ENCODE data around the gene SCRN2.

SCRN2 gene

DNA sequence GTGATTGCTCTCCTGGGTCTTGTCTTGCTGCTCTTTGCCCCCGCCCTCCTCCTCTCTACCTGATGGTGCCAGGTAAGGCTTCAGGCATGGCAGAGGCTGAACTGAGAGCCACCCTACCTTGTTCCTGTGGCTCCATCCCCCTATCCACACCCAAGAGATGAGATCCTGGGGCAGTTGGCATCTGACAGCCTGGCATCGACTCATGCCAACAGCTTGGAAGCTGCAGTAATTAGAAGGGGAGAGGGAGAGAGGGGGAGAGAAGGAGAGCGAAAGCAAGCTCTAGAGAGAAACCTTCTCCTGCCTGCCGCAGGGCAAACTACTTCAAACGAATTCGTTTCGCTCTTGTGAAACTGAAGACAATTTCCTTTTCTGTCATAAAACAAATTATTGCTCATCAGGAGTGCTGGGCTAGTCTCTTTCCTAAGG is 23.7 kb upstream of the SCRN2 start:
- no peak for DNase-seq (ENCODE audit: low spot score)
- Histone ChIP-seq H3K27ac (ENCODE audit: poor library complexity, severe bottlenecking) (peak overlapping the region; percentile 87), H3K4me1 (ENCODE audit: insufficient read depth, poor library complexity, severe bottlenecking) (peaks cover 26% of the 10 kb centered on the region), H3K36me3 (ENCODE audit: low read depth) (no peaks in the 10 kb centered on the region), H3K9me3 (ENCODE audit: severe bottlenecking) (no peaks in the 10 kb centered on the region), H3K4me3 (ENCODE audit: severe bottlenecking) (no peak overlapping the region), H3K27me3 (ENCODE audit: insufficient read depth, poor library complexity, severe bottlenecking) (no peaks in the 10 kb centered on the region)
- TF ChIP-seq, protein P1, sequence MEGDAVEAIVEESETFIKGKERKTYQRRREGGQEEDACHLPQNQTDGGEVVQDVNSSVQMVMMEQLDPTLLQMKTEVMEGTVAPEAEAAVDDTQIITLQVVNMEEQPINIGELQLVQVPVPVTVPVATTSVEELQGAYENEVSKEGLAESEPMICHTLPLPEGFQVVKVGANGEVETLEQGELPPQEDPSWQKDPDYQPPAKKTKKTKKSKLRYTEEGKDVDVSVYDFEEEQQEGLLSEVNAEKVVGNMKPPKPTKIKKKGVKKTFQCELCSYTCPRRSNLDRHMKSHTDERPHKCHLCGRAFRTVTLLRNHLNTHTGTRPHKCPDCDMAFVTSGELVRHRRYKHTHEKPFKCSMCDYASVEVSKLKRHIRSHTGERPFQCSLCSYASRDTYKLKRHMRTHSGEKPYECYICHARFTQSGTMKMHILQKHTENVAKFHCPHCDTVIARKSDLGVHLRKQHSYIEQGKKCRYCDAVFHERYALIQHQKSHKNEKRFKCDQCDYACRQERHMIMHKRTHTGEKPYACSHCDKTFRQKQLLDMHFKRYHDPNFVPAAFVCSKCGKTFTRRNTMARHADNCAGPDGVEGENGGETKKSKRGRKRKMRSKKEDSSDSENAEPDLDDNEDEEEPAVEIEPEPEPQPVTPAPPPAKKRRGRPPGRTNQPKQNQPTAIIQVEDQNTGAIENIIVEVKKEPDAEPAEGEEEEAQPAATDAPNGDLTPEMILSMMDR (IDR thresholded peaks at IDR 0.05; ENCODE audit: poor library complexity, severe bottlenecking): no peak
- ATAC-seq (ENCODE audit: low read depth): peak; percentile 71

DNA sequence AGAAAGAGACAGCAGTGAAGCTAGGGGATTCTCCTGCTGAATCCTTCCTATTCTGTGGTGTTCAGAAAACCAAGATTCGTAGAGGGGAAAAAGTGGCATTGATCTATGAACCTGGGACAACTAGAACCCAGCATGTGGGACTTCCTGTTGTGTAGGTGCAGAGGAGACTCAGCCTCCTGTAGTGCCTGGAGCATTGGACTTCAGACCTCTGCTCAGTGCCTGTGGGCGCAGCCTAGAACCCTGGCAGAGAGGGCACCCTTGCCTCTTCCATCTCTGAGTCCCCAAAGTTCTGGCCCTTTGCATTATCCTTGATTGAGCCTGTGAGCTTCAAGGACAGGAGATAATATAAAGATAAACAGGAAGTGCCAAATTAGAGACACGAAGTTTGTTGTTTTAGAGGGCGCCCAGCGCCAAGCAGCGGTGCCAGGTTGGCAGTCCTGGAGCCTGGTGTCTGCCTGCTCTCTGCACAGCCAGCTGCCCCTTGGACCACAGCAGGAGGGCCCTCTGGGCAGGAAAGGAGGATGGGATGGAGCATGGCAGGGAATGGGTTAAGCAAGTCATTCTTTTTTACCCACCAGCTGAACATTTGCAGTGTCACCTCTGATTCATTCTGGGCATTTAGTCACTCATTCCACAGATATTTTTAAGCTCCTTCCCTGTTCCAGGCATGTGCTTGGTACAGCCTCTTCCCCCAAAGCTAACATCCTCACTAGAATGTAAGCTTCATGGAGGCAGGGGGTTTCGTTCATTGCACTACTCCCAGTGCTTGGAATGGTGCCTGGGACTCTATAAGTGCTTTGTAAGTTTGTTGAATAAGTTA is 21.8 kb upstream of the SCRN2 start:
- no peak overlapping the region for H3K4me3 ChIP-seq (ENCODE audit: severe bottlenecking)
- peak overlapping the region; percentile 87 for H3K27ac ChIP-seq (ENCODE audit: poor library complexity, severe bottlenecking)
- no peaks in the 10 kb centered on the region for H3K36me3 ChIP-seq (ENCODE audit: low read depth)
- ATAC-seq (ENCODE audit: low read depth): peak; percentile 77
- no peaks in the 10 kb centered on the region for H3K9me3 ChIP-seq (ENCODE audit: severe bottlenecking)
- no peaks in the 10 kb centered on the region for H3K27me3 ChIP-seq (ENCODE audit: insufficient read depth, poor library complexity, severe bottlenecking)
- peaks cover 26% of the 10 kb centered on the region for H3K4me1 ChIP-seq (ENCODE audit: insufficient read depth, poor library complexity, severe bottlenecking)
- DNase-seq (ENCODE audit: low spot score): no peak
- TF ChIP-seq, protein P1 (IDR thresholded peaks at IDR 0.05; ENCODE audit: poor library complexity, severe bottlenecking): no peak

DNA sequence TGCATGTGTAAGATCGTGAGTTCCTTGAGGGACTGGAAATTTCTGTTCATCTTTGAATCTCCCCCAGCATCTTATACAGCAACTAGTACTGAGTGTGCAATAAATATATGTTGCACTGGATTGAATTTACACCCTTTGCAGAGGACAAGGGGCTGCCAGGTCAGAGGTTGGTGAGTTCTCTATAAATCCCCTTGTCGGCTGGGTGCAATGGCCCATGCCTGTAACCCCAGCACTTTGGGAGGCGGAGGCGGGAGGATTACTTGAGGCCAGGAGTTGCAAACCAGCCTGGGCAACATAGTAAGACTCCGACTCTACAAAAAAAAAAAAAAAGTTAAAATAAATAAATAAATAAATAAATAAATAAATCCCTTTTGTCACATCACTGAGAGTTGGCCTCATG is 19.3 kb upstream of the SCRN2 start:
- Histone ChIP-seq H3K4me3 (ENCODE audit: severe bottlenecking) (no peak overlapping the region), H3K27me3 (ENCODE audit: insufficient read depth, poor library complexity, severe bottlenecking) (no peaks in the 10 kb centered on the region), H3K4me1 (ENCODE audit: insufficient read depth, poor library complexity, severe bottlenecking) (peaks cover 25% of the 10 kb centered on the region), H3K36me3 (ENCODE audit: low read depth) (no peaks in the 10 kb centered on the region), H3K9me3 (ENCODE audit: severe bottlenecking) (no peaks in the 10 kb centered on the region), H3K27ac (ENCODE audit: poor library complexity, severe bottlenecking) (no peak overlapping the region)
- DNase-seq (ENCODE audit: low spot score): no peak
- no peak for ATAC-seq (ENCODE audit: low read depth)
- TF ChIP-seq, protein P1 (IDR thresholded peaks at IDR 0.05; ENCODE audit: poor library complexity, severe bottlenecking): no peak

DNA sequence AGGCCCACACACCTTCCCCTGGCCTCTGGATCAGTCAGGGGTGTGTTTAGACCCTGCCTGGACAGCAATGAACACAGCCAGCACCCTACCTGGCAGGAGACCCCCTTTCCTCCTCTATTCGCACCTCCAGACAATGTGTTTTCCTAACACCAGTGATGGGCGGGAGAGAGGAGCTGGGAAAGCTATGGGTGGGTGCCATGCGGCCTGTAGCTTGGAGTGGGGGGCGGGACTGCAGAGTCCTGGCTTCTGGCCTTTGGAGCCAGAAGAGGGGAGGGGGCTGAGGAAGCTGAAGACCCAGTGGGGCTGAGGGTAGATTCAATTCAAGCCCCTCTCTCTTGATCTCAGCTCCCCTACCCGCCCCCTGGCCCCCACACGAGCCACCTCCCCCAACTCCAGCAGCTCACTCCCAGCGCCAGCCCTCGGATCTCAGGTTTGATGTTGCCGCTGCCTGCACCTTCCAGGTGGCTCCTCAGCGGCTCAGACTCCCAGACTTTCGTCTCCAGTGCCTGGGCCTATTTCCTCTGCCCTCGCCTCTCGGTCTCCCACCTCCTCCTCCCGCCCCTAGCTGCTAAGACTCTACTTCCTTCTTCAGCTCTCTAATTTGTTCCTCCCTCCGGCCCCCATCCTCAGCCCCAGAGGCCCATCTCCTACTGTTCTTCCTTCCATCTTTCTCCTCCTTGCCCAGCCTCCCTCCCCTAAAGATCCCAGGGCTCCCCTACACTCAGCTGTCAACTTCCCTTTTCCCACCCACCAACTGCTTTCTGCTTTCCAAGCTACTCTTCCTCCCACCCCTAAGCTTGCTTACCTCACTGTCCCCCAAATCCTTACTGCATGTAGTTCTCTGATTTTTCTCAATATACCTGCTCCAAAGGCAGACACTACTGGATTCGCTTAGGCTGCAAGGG is 16.7 kb upstream of the SCRN2 start:
- H3K4me3 ChIP-seq (ENCODE audit: severe bottlenecking): no peak overlapping the region
- H3K27ac ChIP-seq (ENCODE audit: poor library complexity, severe bottlenecking): no peak overlapping the region
- DNase-seq (ENCODE audit: low spot score) (no peak), ATAC-seq (ENCODE audit: low read depth) (no peak)
- H3K9me3 ChIP-seq (ENCODE audit: severe bottlenecking): no peaks in the 10 kb centered on the region
- TF ChIP-seq, protein P1 (IDR thresholded peaks at IDR 0.05; ENCODE audit: poor library complexity, severe bottlenecking): no peak
- H3K27me3 ChIP-seq (ENCODE audit: insufficient read depth, poor library complexity, severe bottlenecking): no peaks in the 10 kb centered on the region
- H3K4me1 ChIP-seq (ENCODE audit: insufficient read depth, poor library complexity, severe bottlenecking): peaks cover 4% of the 10 kb centered on the region
- H3K36me3 ChIP-seq (ENCODE audit: low read depth): no peaks in the 10 kb centered on the region
